H1 (cell line): ENCODE measurements around the gene POLD4. TPM values are rescaled to one million over a fixed set of nuclear protein-coding genes. Genes with fewer than 3 reads are reported as not detected.

Experiments used
- BACH1 ChIP-seq: IDR thresholded peaks from 2 replicates; pipeline ENCODE4 v1.6.1; 2012; ENCODE audit warnings: low read length, improper control_type of control experiment
- CHD7 ChIP-seq: fragments of 300-600 bp; sonication (generic); IDR thresholded peaks from 2 replicates; pipeline ENCODE4 v1.7.1; 2012; ENCODE audit warnings: low read length, moderate library complexity, mild to moderate bottlenecking, inconsistent platforms; ENCODE audit not compliant: insufficient replicate concordance
- HDAC6 ChIP-seq: IDR thresholded peaks from one replicate; pipeline ENCODE4 v1.7.1; 2012; ENCODE audit warnings: low read depth, mild to moderate bottlenecking, inconsistent platforms, low read length, moderate library complexity
- KDM1A ChIP-seq: fragments of 200-600, 300-600 bp; sonication (generic); IDR thresholded peaks from 2 replicates; pipeline ENCODE4 v1.7.1; 2016; ENCODE audit warnings: mild to moderate bottlenecking, low read length, borderline replicate concordance
- MAFK ChIP-seq: IDR thresholded peaks from 2 replicates; pipeline ENCODE4 v1.6.1; 2012; ENCODE audit warnings: low read depth, mild to moderate bottlenecking, improper control_type of control experiment, low read length
- polyA plus RNA-seq, 7 experiments: library from polyadenylated mRNA; depleted of rRNA in 3 of 7; stranded (reverse) in 5 of 7; unstranded in 2 of 7; fragments of >200 nt in 5 of 7; fragments of 200-250 nt in 2 of 7; gene quantifications; 1 replicate in 5 of 7; 2 replicates in 1 of 7; 4 replicates in 1 of 7; pipeline versions ENCODE4 v1.2.1 to v1.2.3, GENCODE V29; 2011 to 2013; ENCODE audit warnings: missing spikeins in 2 of 7, mixed read lengths in 2 of 7
- total RNA-seq: library from RNA; stranded (reverse); fragmentation: NEBNext Ultra II Directional; extraction: Animal tissue kit (Norgen Biotek cat#: 25700); gene quantifications from 2 replicates; pipeline ENCODE4 v1.2.1, GENCODE V29; 2021

Gene POLD4
- total and polyA plus RNA-seq, 2 of the 8 experiments (the other 6 are each of a cell fraction or from before 2014, with no cell fraction given), result 21.2 to 46.7 TPM

- TF ChIP-seq CHD7, result no peak
- TF ChIP-seq KDM1A, result no peak
- TF ChIP-seq BACH1, result no peak
- no peak for TF ChIP-seq MAFK
- no peak for TF ChIP-seq HDAC6
Measured at GRCh38 chr11:67354075-67355022, 1.0 kb upstream of the POLD4 start (continued).
